ENCODE data around the gene SPRED2. TPM values are rescaled to one million over a fixed set of nuclear protein-coding genes. Genes with fewer than 3 reads are reported as not detected.

SPRED2 gene
- total and polyA plus RNA-seq, 4 donors, result 6.7 to 7.5 (median 7.1) TPM

DNA sequence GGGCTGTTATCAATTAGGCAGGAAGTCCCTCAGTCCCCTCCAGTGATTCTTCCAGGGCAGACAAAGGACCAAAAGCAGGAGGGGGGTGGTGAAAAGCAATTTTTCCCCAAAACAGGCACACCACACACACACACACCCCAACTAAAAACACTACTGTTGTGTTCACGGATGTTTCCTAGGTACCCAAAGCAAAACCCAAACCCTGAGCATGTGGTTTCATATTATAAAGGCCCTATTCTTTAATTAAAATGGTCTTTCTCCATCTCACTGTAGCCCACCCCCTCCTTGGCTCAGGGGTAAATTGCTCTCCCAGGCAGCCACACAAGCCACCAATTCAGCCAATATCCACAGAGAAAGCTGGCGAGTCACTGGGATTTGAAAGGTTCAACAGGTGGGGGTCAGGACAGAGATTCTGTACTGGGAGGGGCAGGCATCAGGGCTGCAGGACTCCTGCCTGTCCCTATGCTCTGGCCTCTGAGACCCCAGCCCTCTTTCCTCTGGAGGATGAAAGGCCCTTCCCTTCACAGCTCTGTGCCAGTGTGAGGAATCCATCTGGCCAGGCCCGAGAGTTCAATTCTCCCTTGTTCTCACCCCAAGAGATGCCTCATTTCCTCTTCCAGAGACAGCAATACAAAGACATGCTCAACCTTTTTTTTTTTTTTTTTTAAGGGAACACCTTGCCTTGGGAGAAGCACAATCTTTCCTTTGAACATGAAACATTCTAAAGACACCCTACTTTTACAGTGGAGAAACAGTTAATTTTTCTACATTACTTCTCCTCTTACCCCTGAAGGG is 43.6 kb downstream of the SPRED2 start:
- Histone ChIP-seq H3K9me3 (ENCODE audit: control insufficient read depth in 4 of 4, low read length in 3 of 4) (no peaks in the 10 kb centered on the region), H3K27me3 (ENCODE audit: control insufficient read depth in 4 of 4, insufficient read depth in 4 of 4, low read length in 3 of 4) (no peaks in the 10 kb centered on the region), H3K36me3 (ENCODE audit: control insufficient read depth in 4 of 4, insufficient read depth in 3 of 4, low read depth in 1 of 4, low read length in 3 of 4) (no peaks in the 10 kb centered on the region), H3K9ac (ENCODE audit: low read depth in 1 of 2, low read length in 2 of 2) (no peak overlapping the region), H3K27ac (ENCODE audit: low read depth in 1 of 2, low read length in 2 of 2) (no peak overlapping the region), H3K4me3 (ENCODE audit: low read depth in 1 of 3, low read length in 3 of 3) (no peak overlapping the region), H3K4me1 (ENCODE audit: control insufficient read depth in 4 of 4, insufficient read depth in 4 of 4, low read length in 3 of 4) (peaks cover 17 to 41% (median 31%) of the 10 kb centered on the region in 4 donors)
- no peak for TF ChIP-seq TAF1 (conservative IDR thresholded peaks at IDR 0.05)
- TF ChIP-seq HNF4A (conservative IDR thresholded peaks at IDR 0.05), result no peak
- no peak for TF ChIP-seq EGR1 (IDR thresholded peaks at IDR 0.05; ENCODE audit: low read depth in 2 of 2)
- TF ChIP-seq, protein P1, sequence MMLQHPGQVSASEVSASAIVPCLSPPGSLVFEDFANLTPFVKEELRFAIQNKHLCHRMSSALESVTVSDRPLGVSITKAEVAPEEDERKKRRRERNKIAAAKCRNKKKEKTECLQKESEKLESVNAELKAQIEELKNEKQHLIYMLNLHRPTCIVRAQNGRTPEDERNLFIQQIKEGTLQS (IDR thresholded peaks at IDR 0.05), result no peak
- no peak for TF ChIP-seq JUND (IDR thresholded peaks at IDR 0.05)
- TF ChIP-seq NR2F2 (IDR thresholded peaks at IDR 0.05), result no peak
- no peak for TF ChIP-seq GABPA (IDR thresholded peaks at IDR 0.05 in 1 of 2, conservative IDR thresholded peaks at IDR 0.05 in 1 of 2)
- TF ChIP-seq FOXA2 (IDR thresholded peaks at IDR 0.05), result no peak
- TF ChIP-seq FOXA1 (IDR thresholded peaks at IDR 0.05), result no peak
- no peak for TF ChIP-seq RAD21 (IDR thresholded peaks at IDR 0.05)
- TF ChIP-seq SP1 (IDR thresholded peaks at IDR 0.05), result no peak
- TF ChIP-seq, protein P2, sequence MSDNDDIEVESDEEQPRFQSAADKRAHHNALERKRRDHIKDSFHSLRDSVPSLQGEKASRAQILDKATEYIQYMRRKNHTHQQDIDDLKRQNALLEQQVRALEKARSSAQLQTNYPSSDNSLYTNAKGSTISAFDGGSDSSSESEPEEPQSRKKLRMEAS (IDR thresholded peaks at IDR 0.05), result no peak
- TF ChIP-seq YY1 (IDR thresholded peaks at IDR 0.05), result no peak
- TF ChIP-seq RXRA (IDR thresholded peaks at IDR 0.05), result no peak
- no peak for DNase-seq (ENCODE audit: low spot score)
- WGBS, result 87% methylated on average over 3 of the region's 3 CpGs

DNA sequence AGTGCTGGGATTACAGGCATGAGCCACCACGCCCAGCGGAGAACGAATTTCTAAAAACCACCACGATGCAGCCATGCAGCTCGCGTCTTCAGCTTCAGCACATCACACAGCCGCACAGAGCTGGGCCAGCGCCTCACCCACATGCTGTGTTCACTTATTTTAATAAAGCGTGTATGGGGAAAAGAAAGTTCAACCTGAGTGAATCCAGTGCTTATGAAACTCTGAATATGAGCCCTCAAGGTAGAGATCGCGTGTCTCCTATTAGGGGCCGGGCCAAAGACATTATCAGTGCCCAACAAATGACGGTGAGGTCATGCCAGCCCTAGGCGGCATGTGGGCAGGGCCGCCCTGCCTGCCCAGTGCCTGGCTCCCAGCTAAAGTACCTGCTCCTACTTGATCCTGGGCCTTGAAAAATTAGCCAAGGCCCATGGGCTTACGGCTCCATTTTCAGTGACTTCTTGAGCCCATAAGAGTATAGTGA is 44.3 kb downstream of the SPRED2 start:
- H3K4me1 ChIP-seq (ENCODE audit: control insufficient read depth in 4 of 4, insufficient read depth in 4 of 4, low read length in 3 of 4), result peaks cover 21 to 48% (median 37%) of the 10 kb centered on the region in 4 donors
- WGBS, result 90% methylated on average over 16 of the region's 16 CpGs
- no peaks in the 10 kb centered on the region for H3K9me3 ChIP-seq (ENCODE audit: control insufficient read depth in 4 of 4, low read length in 3 of 4)
- no peak overlapping the region for H3K9ac ChIP-seq (ENCODE audit: low read depth in 1 of 2, low read length in 2 of 2)
- H3K36me3 ChIP-seq (ENCODE audit: control insufficient read depth in 4 of 4, insufficient read depth in 3 of 4, low read depth in 1 of 4, low read length in 3 of 4), result no peaks in the 10 kb centered on the region
- no peak overlapping the region for H3K27ac ChIP-seq (ENCODE audit: low read depth in 1 of 2, low read length in 2 of 2)
- DNase-seq (ENCODE audit: low spot score), result no peak
- no peaks in the 10 kb centered on the region for H3K27me3 ChIP-seq (ENCODE audit: control insufficient read depth in 4 of 4, insufficient read depth in 4 of 4, low read length in 3 of 4)
- TF ChIP-seq, protein P2 (IDR thresholded peaks at IDR 0.05), result no peak
- TF ChIP-seq HNF4G (IDR thresholded peaks at IDR 0.05) (no peak), EGR1 (IDR thresholded peaks at IDR 0.05; ENCODE audit: low read depth in 2 of 2) (no peak), TAF1 (conservative IDR thresholded peaks at IDR 0.05) (no peak), SP1 (IDR thresholded peaks at IDR 0.05) (no peak), JUND (IDR thresholded peaks at IDR 0.05) (no peak), FOXA1 (IDR thresholded peaks at IDR 0.05) (no peak), RAD21 (IDR thresholded peaks at IDR 0.05) (no peak), YY1 (IDR thresholded peaks at IDR 0.05) (no peak), NR2F2 (IDR thresholded peaks at IDR 0.05) (no peak), HNF4A (conservative IDR thresholded peaks at IDR 0.05) (no peak)
- TF ChIP-seq, protein P1 (IDR thresholded peaks at IDR 0.05), result no peak
- TF ChIP-seq, protein P3, sequence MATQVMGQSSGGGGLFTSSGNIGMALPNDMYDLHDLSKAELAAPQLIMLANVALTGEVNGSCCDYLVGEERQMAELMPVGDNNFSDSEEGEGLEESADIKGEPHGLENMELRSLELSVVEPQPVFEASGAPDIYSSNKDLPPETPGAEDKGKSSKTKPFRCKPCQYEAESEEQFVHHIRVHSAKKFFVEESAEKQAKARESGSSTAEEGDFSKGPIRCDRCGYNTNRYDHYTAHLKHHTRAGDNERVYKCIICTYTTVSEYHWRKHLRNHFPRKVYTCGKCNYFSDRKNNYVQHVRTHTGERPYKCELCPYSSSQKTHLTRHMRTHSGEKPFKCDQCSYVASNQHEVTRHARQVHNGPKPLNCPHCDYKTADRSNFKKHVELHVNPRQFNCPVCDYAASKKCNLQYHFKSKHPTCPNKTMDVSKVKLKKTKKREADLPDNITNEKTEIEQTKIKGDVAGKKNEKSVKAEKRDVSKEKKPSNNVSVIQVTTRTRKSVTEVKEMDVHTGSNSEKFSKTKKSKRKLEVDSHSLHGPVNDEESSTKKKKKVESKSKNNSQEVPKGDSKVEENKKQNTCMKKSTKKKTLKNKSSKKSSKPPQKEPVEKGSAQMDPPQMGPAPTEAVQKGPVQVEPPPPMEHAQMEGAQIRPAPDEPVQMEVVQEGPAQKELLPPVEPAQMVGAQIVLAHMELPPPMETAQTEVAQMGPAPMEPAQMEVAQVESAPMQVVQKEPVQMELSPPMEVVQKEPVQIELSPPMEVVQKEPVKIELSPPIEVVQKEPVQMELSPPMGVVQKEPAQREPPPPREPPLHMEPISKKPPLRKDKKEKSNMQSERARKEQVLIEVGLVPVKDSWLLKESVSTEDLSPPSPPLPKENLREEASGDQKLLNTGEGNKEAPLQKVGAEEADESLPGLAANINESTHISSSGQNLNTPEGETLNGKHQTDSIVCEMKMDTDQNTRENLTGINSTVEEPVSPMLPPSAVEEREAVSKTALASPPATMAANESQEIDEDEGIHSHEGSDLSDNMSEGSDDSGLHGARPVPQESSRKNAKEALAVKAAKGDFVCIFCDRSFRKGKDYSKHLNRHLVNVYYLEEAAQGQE (IDR thresholded peaks at IDR 0.05), result no peak
- TF ChIP-seq, protein P4, sequence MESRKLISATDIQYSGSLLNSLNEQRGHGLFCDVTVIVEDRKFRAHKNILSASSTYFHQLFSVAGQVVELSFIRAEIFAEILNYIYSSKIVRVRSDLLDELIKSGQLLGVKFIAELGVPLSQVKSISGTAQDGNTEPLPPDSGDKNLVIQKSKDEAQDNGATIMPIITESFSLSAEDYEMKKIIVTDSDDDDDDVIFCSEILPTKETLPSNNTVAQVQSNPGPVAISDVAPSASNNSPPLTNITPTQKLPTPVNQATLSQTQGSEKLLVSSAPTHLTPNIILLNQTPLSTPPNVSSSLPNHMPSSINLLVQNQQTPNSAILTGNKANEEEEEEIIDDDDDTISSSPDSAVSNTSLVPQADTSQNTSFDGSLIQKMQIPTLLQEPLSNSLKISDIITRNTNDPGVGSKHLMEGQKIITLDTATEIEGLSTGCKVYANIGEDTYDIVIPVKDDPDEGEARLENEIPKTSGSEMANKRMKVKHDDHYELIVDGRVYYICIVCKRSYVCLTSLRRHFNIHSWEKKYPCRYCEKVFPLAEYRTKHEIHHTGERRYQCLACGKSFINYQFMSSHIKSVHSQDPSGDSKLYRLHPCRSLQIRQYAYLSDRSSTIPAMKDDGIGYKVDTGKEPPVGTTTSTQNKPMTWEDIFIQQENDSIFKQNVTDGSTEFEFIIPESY (IDR thresholded peaks at IDR 0.05), result no peak
- TF ChIP-seq, protein P5, sequence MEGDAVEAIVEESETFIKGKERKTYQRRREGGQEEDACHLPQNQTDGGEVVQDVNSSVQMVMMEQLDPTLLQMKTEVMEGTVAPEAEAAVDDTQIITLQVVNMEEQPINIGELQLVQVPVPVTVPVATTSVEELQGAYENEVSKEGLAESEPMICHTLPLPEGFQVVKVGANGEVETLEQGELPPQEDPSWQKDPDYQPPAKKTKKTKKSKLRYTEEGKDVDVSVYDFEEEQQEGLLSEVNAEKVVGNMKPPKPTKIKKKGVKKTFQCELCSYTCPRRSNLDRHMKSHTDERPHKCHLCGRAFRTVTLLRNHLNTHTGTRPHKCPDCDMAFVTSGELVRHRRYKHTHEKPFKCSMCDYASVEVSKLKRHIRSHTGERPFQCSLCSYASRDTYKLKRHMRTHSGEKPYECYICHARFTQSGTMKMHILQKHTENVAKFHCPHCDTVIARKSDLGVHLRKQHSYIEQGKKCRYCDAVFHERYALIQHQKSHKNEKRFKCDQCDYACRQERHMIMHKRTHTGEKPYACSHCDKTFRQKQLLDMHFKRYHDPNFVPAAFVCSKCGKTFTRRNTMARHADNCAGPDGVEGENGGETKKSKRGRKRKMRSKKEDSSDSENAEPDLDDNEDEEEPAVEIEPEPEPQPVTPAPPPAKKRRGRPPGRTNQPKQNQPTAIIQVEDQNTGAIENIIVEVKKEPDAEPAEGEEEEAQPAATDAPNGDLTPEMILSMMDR (IDR thresholded peaks at IDR 0.05; ENCODE audit: low read depth, low read length, missing input control), result no peak
- no peak overlapping the region for H3K4me3 ChIP-seq (ENCODE audit: low read depth in 1 of 3, low read length in 3 of 3)
